HG02852 (cell line): ENCODE measurements around the gene TACC2.

Experiments used
- ATAC-seq: cut with Tn5 transposase; IDR thresholded peaks from one replicate; pipeline ENCODE4 v1.9.1; 2021; ENCODE audit warnings: mild to moderate bottlenecking, moderate library complexity; ENCODE audit not compliant: unreplicated experiment

TACC2 gene

DNA sequence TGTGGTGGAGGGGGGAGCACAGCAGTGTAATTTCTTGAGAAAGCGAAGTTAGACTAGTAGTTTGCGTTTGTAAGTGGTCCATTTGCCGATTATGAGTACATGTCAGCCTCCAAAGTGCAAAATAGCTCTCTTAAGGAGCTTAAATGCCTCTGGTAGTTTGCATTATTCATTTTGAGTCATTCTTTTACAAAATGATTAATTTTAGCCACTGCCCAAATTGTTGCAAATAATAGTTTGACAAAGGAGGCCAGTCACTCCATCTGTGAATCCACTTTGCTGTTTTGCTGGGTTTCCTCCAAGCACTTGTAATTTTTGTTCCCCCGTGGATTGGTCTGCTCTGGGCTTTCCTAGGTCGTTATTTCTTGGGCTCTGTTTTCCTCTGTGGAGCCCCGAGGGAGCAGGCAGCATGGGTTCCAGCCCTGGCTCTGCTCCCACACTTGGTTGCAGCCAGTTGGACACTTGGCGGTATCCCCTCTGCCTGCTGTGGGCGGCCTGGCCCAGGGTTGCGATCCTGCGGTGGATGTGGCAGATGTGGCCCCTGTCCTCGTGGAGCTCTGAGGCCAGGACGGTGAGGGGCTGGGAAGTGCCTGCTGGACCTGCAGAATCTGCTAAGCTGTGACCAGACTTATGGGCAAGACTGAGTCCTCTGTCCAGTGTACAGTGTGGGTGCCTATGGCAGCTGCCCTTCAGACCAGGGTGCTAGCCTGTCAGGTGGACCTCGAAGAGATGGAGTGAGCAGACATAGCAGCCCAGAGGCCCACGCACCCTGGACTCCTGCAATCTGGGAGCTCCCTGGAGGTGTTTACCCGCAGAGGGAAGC, 153.1 kb downstream of the TACC2 start:
- ATAC-seq: no peak

GRCh38 chr10:122142641-122143237, 153.8 kb downstream of the TACC2 start:
- ATAC-seq: no peak

- ATAC-seq: no peak
Observed at GRCh38 chr10:122143238-122143841, 154.4 kb downstream of the TACC2 start.

GRCh38 chr10:122144199-122144598, 155.2 kb downstream of the TACC2 start:
- ATAC-seq: no peak

- ATAC-seq: no peak
Observed at GRCh38 chr10:122145113-122145512, 156.2 kb downstream of the TACC2 start.

- no peak for ATAC-seq
Observed at GRCh38 chr10:122147663-122148062, 158.7 kb downstream of the TACC2 start.

DNA sequence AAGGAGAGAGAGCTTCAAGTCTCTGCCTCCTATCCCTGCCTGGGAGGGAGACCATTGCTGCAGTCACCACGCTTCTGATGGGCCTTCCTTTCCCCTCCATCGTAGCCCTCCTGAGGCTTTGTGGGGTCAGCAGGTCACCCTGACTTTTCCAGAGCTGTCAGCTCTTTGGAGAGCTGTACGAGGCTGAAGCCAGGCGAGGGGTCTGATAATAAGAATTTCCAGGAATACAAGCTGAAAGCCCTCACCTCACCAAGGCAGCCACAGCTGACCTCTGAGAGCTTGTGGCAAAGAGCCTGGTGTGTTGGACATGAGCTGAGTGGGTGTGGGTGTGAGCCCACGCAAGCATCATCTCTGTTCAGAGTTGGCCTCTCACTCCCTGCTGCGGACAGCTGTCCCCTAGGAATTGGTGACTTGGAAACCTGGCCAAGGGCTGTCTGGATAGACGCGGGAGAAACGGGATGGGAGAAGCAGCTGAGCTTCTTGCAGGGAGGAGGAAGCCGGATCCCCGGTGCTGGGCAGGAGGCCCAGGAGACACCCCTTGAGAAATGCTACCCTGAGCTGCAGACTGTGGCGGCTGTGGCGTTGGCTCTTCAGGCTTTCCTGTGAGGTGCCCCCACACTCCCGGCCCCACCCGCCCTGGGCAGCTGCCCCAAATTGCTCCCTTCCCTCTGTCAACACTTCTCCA, 160.1 kb downstream of the TACC2 start:
- no peak for ATAC-seq

DNA sequence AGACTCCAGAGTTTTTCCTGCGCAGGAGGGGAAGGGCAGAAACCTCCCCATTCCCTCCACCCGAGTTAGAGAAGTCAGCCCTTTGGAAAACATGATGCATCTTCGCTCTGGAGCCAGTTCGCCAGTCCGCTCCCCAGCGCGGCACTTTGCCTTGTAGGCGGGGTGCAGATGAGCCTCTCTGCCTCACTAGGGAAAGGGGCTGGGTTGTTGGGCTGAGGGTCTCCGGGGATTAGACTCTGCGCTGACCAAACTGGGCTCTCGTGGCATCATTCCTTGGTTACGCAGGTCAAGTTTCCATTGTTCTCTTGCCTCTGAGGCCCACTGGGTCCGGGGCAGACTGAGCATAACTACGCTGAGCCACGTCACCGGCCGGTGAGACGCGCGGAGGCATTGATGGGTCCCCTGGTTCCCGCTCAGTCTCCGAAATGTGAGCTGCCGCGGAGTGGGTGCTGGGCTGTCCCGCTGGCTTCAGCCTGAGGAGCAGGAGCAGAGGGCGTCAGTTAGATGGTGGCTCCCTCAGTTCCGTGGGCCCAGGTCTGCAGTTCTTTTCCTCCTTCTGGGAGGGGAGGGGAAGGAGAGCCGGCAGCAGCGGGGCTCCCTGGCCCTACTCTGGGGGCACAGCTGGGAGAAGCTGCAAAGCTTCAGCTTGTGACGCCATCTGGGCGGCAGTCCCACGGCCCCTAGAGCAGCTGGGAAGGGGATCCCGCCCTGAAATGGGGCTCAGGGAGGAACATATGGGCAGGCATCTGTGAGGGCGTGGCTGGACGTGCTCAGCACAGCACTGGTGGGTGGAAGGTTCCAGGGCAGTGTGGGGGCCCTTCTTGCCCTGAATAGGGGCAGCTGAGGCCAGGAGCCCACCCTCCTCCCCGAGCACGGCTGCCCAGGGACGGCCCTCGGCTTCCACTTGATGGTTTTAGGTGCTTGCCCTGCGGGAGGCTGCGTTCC, 160.9 kb downstream of the TACC2 start:
- ATAC-seq: no peak

GRCh38 chr10:122151121-122151694, 162.2 kb downstream of the TACC2 start:
- no peak for ATAC-seq

- ATAC-seq: no peak
Observed at GRCh38 chr10:122152544-122152943, 163.6 kb downstream of the TACC2 start.

GRCh38 chr10:122154031-122154544, 165.1 kb downstream of the TACC2 start:
- ATAC-seq: no peak

DNA sequence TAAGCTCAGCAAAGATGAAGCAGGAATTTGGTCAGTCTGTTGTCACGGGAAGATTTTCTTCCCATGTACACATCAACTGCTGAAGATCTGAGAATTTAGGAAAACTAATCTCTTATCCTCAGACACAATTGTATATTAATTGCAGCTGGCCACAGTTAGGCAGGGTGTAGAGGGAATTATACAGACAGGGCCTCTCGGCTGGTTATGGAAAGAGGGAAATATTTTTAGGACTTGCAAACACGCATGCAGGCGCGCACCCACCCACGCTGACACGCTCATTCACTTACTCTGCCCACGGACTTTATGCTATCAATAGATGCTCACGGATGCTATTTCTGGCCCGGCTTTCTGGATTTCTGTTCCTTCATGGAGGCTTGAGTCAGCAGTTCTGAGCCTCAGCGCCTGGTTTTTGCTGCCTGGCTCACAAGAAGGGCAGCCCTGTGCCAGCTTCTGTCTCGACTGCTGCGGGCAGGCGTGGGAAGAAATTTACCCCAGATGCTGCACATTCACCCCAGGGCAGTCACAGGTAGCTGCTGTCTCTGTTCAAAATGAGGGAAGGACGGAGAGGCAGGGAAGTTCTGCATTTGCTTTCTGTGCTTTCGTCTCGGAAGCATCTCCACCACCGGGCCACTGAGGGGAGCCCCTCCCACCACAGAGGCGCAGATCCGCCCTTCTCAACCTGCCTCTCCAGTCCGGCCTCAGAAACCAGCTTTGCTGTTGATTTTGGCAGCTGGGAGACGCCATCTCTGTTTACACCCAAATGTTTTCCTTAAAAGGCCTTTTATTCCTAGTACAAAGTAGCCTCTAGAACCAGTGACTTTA, 165.8 kb downstream of the TACC2 start:
- no peak for ATAC-seq

DNA sequence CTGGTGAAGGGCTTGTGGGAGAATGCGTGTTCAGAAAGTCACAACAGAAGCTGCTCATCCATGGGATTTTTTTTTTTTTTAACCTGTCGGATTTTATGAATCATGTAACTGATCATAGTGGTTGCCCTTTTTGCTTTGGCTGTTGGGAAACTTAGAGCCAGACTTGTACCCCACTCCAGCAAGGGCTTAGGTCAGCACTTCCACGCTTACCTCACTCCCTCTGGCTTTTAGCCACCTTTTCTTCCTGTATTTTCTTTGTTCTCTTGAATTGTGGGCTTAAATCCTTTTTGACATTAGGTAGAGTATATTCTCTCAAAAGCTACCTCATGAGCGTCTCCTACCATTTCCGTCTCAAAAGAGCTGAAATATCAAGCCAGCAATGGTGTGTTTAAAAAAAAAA, 168.5 kb downstream of the TACC2 start:
- ATAC-seq: no peak

- ATAC-seq: no peak
Observed at GRCh38 chr10:122158362-122158761, 169.4 kb downstream of the TACC2 start.

- no peak for ATAC-seq
Observed at GRCh38 chr10:122159141-122159970, 170.4 kb downstream of the TACC2 start.

DNA sequence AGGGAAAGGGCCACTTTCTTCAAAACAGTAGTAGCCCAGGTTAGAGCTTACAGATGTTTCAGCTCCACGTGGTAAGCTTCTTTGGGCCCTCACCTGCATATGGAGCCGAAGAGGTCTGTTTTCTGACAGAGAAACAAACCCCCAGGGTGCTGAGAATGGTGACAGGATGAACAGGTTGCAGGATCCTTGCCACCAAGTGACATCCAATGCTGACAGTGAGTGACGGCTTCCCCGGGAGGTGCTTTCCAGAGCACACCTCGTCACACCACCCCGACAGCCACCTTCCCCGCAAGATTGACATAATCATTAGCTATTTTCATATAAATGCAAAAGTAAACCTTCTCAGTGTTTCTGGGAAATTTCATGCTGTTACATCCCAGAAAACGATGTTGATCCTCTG, 172.8 kb downstream of the TACC2 start:
- no peak for ATAC-seq

DNA sequence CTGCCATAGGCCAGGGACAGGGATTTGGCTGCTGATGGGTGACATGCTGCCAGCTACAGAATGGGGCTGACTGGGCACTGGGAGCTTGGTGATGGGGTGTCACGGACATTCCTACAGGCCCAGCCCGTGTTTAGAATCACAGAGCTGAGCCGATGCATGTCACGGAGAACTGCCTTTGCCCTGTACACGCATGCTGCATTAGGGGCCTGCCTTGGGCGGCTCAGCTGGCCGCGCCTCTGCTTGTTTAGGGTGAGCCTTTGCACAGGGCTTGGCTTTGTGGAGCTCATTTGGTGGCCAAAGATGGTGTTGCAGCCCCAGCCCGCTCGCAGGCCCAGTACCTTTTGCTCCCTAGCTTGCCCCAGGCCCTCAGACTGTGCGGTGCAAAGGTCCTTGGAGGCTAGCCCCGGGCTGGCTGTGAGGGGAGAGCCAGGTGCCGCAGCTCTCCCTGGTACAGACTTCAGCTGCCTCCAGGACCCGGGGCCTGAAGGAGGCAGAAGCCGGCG, 173.8 kb downstream of the TACC2 start:
- no peak for ATAC-seq
